Activated CD4-positive, alpha-beta T cell treated with anti-CD3 and anti-CD28 coated beads, Interleukin-2, Interleukin-6, amounts not matched to agents 100 ng/mL and 50 ng/mL, durations not matched to agents 16 hours and 8 hours (primary cell): ENCODE data around the gene CEP126.
"Not testable (repeated sequence)": the region's sequence is repeated elsewhere in the genome, so short reads cannot be mapped to it uniquely, and the experiment has no call there.

Experiments used
- DNase-seq: peaks from one replicate; pipeline ENCODE4 v3.0.0-alpha.2; 2020

The CEP126 gene

GRCh38 chr11:101940901-101941520 is 26.2 kb downstream of the CEP126 start:
- DNase-seq = no peak

- no peak for DNase-seq
Observed at GRCh38 chr11:101944923-101945322, 30.1 kb downstream of the CEP126 start.

- no peak for DNase-seq
Observed at GRCh38 chr11:101945448-101945847, 30.6 kb downstream of the CEP126 start.

- no peak for DNase-seq
Observed at GRCh38 chr11:101949680-101950220, 34.9 kb downstream of the CEP126 start.

GRCh38 chr11:101955278-101955677 is 40.5 kb downstream of the CEP126 start:
- DNase-seq = no peak

- no peak for DNase-seq
Observed at GRCh38 chr11:101955701-101956100, 40.9 kb downstream of the CEP126 start.

GRCh38 chr11:101960231-101960630 is 45.4 kb downstream of the CEP126 start:
- no peak for DNase-seq

- not testable (repeated sequence) for DNase-seq
Observed at GRCh38 chr11:101964200-101964599, 49.4 kb downstream of the CEP126 start.

GRCh38 chr11:101974255-101974654 is 59.4 kb downstream of the CEP126 start:
- no peak for DNase-seq

GRCh38 chr11:101974771-101975170 is 60.0 kb downstream of the CEP126 start:
- DNase-seq = no peak

- DNase-seq = no peak
Observed at GRCh38 chr11:101975734-101976133, 60.9 kb downstream of the CEP126 start.

GRCh38 chr11:101987370-101987769 is 72.6 kb downstream of the CEP126 start:
- DNase-seq = no peak

- DNase-seq = no peak
Observed at GRCh38 chr11:101993172-101993571, 78.4 kb downstream of the CEP126 start.

GRCh38 chr11:101994052-101994469 is 79.3 kb downstream of the CEP126 start:
- not testable (repeated sequence) for DNase-seq

- no peak for DNase-seq
Observed at GRCh38 chr11:101996111-101996510, 81.3 kb downstream of the CEP126 start.

- no peak for DNase-seq
Observed at GRCh38 chr11:102001657-102002338, 87.0 kb downstream of the CEP126 start.

GRCh38 chr11:102004220-102004619 is 89.4 kb downstream of the CEP126 start:
- DNase-seq = no peak

- no peak for DNase-seq
Observed at GRCh38 chr11:102005306-102005705, 90.5 kb downstream of the CEP126 start.

GRCh38 chr11:102006835-102007566 is 92.2 kb downstream of the CEP126 start:
- DNase-seq = no peak

- peak; percentile 40 for DNase-seq
Observed at GRCh38 chr11:102007567-102008437, 93.0 kb downstream of the CEP126 start.

GRCh38 chr11:102010776-102011494 is 96.1 kb downstream of the CEP126 start:
- DNase-seq = no peak

- peak; percentile 12 for DNase-seq
Observed at GRCh38 chr11:102012946-102013345, 98.1 kb downstream of the CEP126 start.
